GM15510 (cell line): Measurements from ENCODE around the gene PCOLCE2.

ENCODE experiments used
- POLR2A ChIP-seq: IDR thresholded peaks from 3 replicates; pipeline ENCODE4 v1.6.1; 2011; ENCODE audit warnings: borderline replicate concordance; ENCODE audit not compliant: insufficient read length; ENCODE audit errors: extremely low read depth

Gene PCOLCE2

DNA sequence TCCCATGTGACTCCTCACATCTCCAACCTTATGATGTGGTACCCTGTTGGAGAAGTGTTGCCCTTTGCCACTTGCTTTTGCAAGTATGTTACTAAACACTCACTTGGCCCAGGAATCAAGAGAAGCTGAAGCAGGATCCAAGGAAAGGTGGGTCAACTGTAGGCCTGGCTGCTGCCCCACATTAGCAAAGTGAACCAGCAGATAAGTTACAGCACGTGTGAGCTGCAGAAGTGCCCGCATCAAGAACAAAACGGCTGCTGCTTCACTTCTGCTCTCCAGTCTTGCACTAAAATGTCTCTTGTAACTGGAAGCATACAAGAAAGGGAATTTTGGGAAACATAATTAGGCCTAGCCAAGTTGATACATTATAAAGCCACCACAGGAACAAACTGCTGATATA lies 79.6 kb downstream of the PCOLCE2 start:
- TF ChIP-seq POLR2A = no peak

- TF ChIP-seq POLR2A = no peak
Measured at GRCh38 chr3:142808103-142808917, 80.6 kb downstream of the PCOLCE2 start.

GRCh38 chr3:142802891-142803290 lies 86.0 kb downstream of the PCOLCE2 start:
- no peak for TF ChIP-seq POLR2A

- no peak for TF ChIP-seq POLR2A
Measured at GRCh38 chr3:142801746-142802145, 87.1 kb downstream of the PCOLCE2 start.

- no peak for TF ChIP-seq POLR2A
Measured at GRCh38 chr3:142796823-142797222, 92.1 kb downstream of the PCOLCE2 start.

DNA sequence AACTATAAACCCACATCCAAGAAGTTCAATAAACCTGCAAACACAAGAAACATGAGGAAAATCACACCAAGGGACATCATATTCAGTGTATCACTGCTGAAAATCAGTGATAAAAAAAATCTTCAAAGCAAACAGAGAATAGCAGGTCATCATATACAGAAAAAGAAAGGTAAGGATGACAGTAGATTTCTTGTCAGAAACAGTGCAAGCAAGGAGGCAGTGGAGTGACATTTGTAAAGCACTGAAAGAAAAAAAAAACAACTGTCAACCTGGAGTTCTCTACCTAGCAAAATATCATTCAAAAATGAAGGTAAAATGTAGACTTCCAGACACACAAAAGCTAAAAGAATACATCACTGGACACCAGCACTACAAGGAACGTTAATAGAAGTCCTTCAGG lies 93.6 kb downstream of the PCOLCE2 start:
- TF ChIP-seq POLR2A = no peak

- TF ChIP-seq POLR2A = no peak
Measured at GRCh38 chr3:142794508-142794907, 94.4 kb downstream of the PCOLCE2 start.

DNA sequence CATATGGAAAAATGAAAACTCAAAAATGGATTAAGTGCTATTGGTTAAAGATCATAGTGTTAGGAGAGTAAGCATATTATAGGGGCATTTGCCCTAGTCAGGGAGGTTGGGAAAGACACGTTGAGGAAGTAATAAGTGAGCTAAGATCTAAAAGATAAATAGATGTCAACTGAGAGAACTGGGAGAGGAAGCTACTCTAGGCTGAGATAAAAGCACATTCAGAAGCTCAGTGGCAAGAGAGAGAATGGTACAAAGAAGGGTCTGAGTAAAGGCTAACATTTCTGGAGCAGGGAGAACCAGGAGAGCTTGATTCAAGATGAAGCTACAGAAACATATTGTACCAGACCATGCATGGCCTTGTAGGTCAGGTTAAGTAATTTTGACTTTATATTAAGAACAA lies 101.2 kb downstream of the PCOLCE2 start:
- no peak for TF ChIP-seq POLR2A

DNA sequence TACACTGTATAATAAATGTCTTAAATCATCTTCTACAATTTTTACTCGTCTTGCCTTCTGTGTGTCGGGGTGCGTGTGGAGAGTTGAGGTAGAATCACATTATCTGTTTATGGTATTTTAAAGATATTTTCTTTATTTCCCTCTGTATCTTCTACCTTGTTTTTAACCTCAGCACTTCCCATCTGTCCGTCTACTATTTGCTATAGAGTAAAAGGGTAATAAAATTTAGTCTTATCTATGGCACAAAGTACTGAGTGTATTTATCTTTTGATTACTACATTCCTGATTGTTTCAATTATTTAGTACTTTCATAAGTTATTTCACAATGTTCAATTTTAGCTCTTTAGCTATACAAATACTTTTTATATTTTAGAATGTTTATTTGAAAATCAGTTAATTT lies 102.9 kb downstream of the PCOLCE2 start:
- TF ChIP-seq POLR2A = no peak

GRCh38 chr3:142784228-142784627 lies 104.7 kb downstream of the PCOLCE2 start:
- TF ChIP-seq POLR2A = no peak

DNA sequence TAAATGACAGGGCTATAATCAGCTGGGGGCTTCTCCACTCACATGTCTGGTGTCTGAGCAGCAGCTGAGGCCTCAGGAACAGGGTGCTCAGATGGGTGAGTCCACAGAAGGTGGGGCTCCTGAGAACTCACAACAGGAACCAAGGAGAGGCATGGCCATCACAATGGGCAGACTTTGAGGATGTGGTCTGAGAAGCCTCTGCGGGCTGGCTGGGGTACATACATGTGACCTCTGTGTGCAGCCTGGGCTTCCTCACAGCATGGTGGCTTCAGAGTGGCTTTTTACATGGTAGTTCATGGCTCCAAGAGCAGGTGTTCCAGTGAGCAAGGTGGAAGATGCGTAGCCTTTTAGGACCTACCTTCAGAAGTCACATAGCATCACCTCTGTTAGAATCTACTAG lies 106.3 kb downstream of the PCOLCE2 start:
- TF ChIP-seq POLR2A = no peak

DNA sequence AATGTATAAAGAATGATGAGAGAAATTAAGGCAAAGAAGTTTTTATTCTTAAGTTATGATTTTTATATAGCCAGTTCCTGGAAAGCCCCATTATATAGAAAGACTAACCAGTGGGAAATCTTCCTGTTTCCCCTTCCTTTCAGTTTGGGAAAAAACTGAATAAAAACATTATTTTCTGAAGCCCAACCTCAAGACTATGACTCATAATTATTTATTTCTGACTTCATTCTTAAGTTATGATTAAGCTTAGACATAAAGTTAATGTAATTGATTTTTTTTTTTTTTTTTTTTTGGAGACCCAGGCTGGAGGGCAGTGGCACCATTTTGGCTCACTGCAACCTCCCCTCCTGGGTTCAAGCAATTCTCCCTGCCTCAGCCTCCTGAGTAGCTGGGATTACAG lies 109.3 kb downstream of the PCOLCE2 start:
- no peak for TF ChIP-seq POLR2A

DNA sequence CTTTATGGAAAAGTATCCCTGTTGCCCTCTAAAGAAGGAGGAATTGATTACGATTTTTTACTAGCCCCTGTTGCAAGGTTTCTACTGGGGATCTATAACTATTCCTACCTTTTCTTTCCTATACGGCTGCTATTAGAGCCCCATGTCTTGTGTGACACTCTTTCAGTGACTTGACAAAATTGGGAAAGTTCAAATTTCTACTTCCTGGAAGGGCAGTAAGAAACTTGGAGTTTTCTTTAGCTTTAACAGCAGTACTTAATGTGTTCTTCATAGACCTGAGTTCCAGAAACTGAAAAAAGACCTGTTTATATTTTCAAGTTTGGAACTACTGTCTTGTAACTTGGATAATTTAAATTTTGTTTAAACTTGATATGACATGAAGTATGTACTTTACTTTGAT lies 110.3 kb downstream of the PCOLCE2 start:
- TF ChIP-seq POLR2A = no peak

GRCh38 chr3:142777927-142778326 lies 111.0 kb downstream of the PCOLCE2 start:
- TF ChIP-seq POLR2A = no peak

- no peak for TF ChIP-seq POLR2A
Measured at GRCh38 chr3:142768338-142768737, 120.5 kb downstream of the PCOLCE2 start.
